ENCODE results near the gene FAXC.

The FAXC gene

DNA sequence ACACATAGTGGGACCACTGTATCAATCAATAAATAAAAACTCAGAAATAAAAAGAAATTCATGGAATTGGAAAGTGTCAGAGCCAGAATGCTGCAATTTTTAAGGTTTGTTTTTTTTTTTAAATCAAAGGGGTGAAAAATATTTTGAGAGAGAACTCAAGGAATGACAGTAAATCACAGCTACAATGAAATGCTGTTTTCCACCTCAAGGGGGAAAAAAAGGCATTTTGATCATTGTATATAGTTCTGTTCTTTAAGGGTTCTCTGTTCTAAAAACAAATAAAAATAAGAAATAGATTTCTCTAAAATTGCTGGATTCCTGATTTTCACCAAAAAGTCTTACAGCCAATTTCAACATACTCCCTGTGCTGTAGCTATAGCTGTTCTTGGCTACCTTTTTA, 24.5 kb downstream of the FAXC start:
- Histone ChIP-seq H3K36me3 (replicated peaks; ENCODE audit: low read depth, low read length) (no peaks in the 10 kb centered on the region), H3K27ac (ENCODE audit: low read length) (no peak overlapping the region), H3K4me1 (ENCODE audit: low read length) (peaks cover 12% of the 10 kb centered on the region), H3K27me3 (ENCODE audit: low read depth, low read length) (no peaks in the 10 kb centered on the region), H3K79me2 (ENCODE audit: low read length) (no peaks in the 10 kb centered on the region), H3K4me2 (ENCODE audit: low read length) (no peak overlapping the region), H2AFZ (ENCODE audit: low read depth, low read length) (no peak overlapping the region), H3K4me3 (ENCODE audit: low read length) (no peak overlapping the region), H3K9ac (ENCODE audit: low read length) (no peak overlapping the region), H4K20me1 (ENCODE audit: insufficient read depth, low read length) (no peaks in the 10 kb centered on the region), H3K9me3 (ENCODE audit: insufficient read depth, low read length) (no peaks in the 10 kb centered on the region)
- TF ChIP-seq EZH2phosphoT487 (IDR thresholded peaks at IDR 0.05; ENCODE audit: low read depth): no peak
- TF ChIP-seq, protein P1, sequence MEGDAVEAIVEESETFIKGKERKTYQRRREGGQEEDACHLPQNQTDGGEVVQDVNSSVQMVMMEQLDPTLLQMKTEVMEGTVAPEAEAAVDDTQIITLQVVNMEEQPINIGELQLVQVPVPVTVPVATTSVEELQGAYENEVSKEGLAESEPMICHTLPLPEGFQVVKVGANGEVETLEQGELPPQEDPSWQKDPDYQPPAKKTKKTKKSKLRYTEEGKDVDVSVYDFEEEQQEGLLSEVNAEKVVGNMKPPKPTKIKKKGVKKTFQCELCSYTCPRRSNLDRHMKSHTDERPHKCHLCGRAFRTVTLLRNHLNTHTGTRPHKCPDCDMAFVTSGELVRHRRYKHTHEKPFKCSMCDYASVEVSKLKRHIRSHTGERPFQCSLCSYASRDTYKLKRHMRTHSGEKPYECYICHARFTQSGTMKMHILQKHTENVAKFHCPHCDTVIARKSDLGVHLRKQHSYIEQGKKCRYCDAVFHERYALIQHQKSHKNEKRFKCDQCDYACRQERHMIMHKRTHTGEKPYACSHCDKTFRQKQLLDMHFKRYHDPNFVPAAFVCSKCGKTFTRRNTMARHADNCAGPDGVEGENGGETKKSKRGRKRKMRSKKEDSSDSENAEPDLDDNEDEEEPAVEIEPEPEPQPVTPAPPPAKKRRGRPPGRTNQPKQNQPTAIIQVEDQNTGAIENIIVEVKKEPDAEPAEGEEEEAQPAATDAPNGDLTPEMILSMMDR (IDR thresholded peaks at IDR 0.05; ENCODE audit: low read depth, low read length): no peak

DNA sequence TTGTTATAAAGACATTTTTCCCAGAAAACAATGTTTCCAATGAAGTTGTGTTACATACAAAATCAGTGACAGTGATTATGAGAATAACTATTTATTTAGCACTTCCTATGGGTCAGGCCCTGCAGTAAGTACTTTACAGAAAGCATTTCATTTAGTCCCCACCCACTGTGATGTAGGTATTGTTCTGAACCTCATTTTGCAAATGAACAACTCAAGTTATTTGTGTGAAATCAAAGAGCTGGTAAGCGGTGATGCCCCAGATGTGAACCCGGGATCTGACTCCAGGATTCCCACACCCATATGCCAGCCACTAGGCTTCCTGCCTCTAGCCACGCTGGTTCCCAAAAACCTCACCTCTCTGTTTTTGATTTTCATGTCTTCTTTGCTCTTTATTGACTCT, 30.9 kb downstream of the FAXC start:
- no peaks in the 10 kb centered on the region for H3K36me3 ChIP-seq (replicated peaks; ENCODE audit: low read depth, low read length)
- no peak overlapping the region for H3K27ac ChIP-seq (ENCODE audit: low read length)
- no peaks in the 10 kb centered on the region for H4K20me1 ChIP-seq (ENCODE audit: insufficient read depth, low read length)
- H3K79me2 ChIP-seq (ENCODE audit: low read length): no peaks in the 10 kb centered on the region
- no peaks in the 10 kb centered on the region for H3K4me1 ChIP-seq (ENCODE audit: low read length)
- no peak overlapping the region for H3K9ac ChIP-seq (ENCODE audit: low read length)
- no peak overlapping the region for H3K4me2 ChIP-seq (ENCODE audit: low read length)
- TF ChIP-seq, protein P1 (IDR thresholded peaks at IDR 0.05; ENCODE audit: low read depth, low read length): no peak
- no peak for TF ChIP-seq EZH2phosphoT487 (IDR thresholded peaks at IDR 0.05; ENCODE audit: low read depth)
- no peak overlapping the region for H3K4me3 ChIP-seq (ENCODE audit: low read length)
- H3K9me3 ChIP-seq (ENCODE audit: insufficient read depth, low read length): no peaks in the 10 kb centered on the region
- no peak overlapping the region for H2AFZ ChIP-seq (ENCODE audit: low read depth, low read length)
- no peaks in the 10 kb centered on the region for H3K27me3 ChIP-seq (ENCODE audit: low read depth, low read length)

DNA sequence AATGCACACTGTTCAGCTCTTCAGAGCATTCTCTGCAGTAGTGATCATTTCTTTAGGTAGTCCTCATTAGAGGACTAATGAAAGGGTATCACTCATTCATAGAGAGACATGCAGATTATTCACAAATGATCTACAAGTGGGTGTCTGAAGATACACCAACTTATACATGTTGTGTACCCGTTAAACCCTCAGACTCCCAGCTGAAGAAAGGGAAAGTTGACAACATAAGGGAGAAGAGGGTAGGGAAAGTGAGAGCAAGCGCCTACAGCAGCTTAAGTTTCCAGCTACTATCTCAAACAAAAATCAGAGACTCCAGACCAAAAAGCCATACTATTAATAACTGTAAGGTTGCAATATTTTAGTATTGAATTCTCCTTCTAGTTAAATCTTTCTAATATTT, 37.1 kb downstream of the FAXC start:
- Histone ChIP-seq H3K4me2 (ENCODE audit: low read length) (no peak overlapping the region), H3K36me3 (replicated peaks; ENCODE audit: low read depth, low read length) (no peaks in the 10 kb centered on the region), H4K20me1 (ENCODE audit: insufficient read depth, low read length) (no peaks in the 10 kb centered on the region), H3K79me2 (ENCODE audit: low read length) (no peaks in the 10 kb centered on the region), H2AFZ (ENCODE audit: low read depth, low read length) (no peak overlapping the region), H3K9ac (ENCODE audit: low read length) (no peak overlapping the region), H3K9me3 (ENCODE audit: insufficient read depth, low read length) (no peaks in the 10 kb centered on the region), H3K27me3 (ENCODE audit: low read depth, low read length) (no peaks in the 10 kb centered on the region), H3K4me3 (ENCODE audit: low read length) (no peak overlapping the region), H3K27ac (ENCODE audit: low read length) (no peak overlapping the region), H3K4me1 (ENCODE audit: low read length) (no peaks in the 10 kb centered on the region)
- no peak for TF ChIP-seq EZH2phosphoT487 (IDR thresholded peaks at IDR 0.05; ENCODE audit: low read depth)
- TF ChIP-seq, protein P1 (IDR thresholded peaks at IDR 0.05; ENCODE audit: low read depth, low read length): no peak

DNA sequence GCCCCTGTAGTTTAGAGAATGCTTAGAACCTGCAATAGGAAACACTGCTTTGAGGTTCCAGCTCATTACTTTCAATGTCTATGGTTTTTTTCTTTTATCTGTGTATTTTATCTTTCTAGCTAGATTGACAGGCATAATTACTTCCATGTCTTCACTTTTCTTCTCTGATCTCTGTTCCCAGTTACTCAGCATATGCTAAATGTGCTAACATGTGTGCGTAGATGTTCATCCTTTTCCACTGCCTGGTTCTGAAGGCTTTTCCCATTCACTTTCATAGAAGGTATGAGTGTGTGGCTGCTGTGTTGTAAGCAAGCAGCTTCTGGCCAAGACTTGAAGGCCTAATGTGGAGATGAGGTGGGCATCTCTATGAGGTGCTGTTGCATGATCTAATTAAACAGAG, 38.9 kb downstream of the FAXC start:
- Histone ChIP-seq H2AFZ (ENCODE audit: low read depth, low read length) (no peak overlapping the region), H3K27me3 (ENCODE audit: low read depth, low read length) (no peaks in the 10 kb centered on the region), H4K20me1 (ENCODE audit: insufficient read depth, low read length) (no peaks in the 10 kb centered on the region), H3K27ac (ENCODE audit: low read length) (no peak overlapping the region), H3K9ac (ENCODE audit: low read length) (no peak overlapping the region), H3K4me3 (ENCODE audit: low read length) (no peak overlapping the region), H3K4me1 (ENCODE audit: low read length) (no peaks in the 10 kb centered on the region), H3K4me2 (ENCODE audit: low read length) (no peak overlapping the region), H3K79me2 (ENCODE audit: low read length) (no peaks in the 10 kb centered on the region), H3K9me3 (ENCODE audit: insufficient read depth, low read length) (no peaks in the 10 kb centered on the region), H3K36me3 (replicated peaks; ENCODE audit: low read depth, low read length) (no peaks in the 10 kb centered on the region)
- TF ChIP-seq, protein P1 (IDR thresholded peaks at IDR 0.05; ENCODE audit: low read depth, low read length): no peak
- TF ChIP-seq EZH2phosphoT487 (IDR thresholded peaks at IDR 0.05; ENCODE audit: low read depth): no peak

All from OCI-LY3 (cell line).